Subcutaneous adipose tissue (tissue), 4 donors: Measurements from ENCODE around the gene YPEL5. TPM values are rescaled to one million over a fixed set of nuclear protein-coding genes. Genes with fewer than 3 reads are reported as not detected.

ENCODE experiments used
- CTCF ChIP-seq: fragments of 450-650 bp; IDR thresholded peaks from one replicate; pipeline ENCODE4 v1.5.1; 2016; ENCODE audit warnings: low read depth, mild to moderate bottlenecking, control low read depth, antibody characterized with exemption, moderate library complexity
- total RNA-seq, 4 donors: library from RNA; depleted of rRNA; stranded (reverse); fragments of >200 nt; gene quantifications; one replicate each; pipeline ENCODE4 v1.1.0, GENCODE V29; 2016

YPEL5 gene
- total RNA-seq, 4 donors from 2014 or later = 94.9 to 353 (median 114) TPM

GRCh38 chr2:30179536-30179935 lies 32.7 kb downstream of the YPEL5 start:
- TF ChIP-seq CTCF = no peak

GRCh38 chr2:30180226-30180625 lies 33.4 kb downstream of the YPEL5 start:
- TF ChIP-seq CTCF = no peak

GRCh38 chr2:30181176-30181575 lies 34.4 kb downstream of the YPEL5 start:
- TF ChIP-seq CTCF = no peak

- TF ChIP-seq CTCF = no peak
Measured at GRCh38 chr2:30184035-30184434, 37.2 kb downstream of the YPEL5 start.

- no peak for TF ChIP-seq CTCF
Measured at GRCh38 chr2:30185178-30185577, 38.4 kb downstream of the YPEL5 start.

- TF ChIP-seq CTCF = no peak
Measured at GRCh38 chr2:30188292-30188691, 41.5 kb downstream of the YPEL5 start.

GRCh38 chr2:30190637-30191036 lies 43.8 kb downstream of the YPEL5 start:
- TF ChIP-seq CTCF = no peak
